T follicular helper cell (primary cell): ENCODE measurements around the gene GLP2R.

Experiments
- DNase-seq: peaks from one replicate; pipeline ENCODE4 v3.0.0-alpha.2; 2020; ENCODE audit warnings: low read depth

GLP2R gene

DNA sequence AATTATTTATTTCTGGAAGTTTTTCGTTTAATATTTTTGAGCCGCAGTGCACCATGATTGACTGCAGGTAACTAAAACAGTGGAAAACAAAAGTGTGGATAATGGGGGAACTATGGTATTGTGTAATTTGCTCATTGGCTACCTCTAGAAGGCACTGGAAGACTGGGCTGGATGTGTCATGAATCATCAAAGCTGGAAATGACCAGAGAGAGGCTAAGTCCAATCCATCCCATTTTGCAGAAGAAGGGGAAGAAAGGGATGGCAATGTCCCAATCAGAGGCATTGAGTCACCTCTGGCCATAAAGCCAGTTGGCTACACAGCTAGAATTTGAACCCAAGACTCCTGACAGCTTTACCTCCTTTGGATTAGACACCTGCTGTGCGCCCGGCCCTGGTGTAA lies 29.3 kb downstream of the GLP2R start:
- no peak for DNase-seq

DNA sequence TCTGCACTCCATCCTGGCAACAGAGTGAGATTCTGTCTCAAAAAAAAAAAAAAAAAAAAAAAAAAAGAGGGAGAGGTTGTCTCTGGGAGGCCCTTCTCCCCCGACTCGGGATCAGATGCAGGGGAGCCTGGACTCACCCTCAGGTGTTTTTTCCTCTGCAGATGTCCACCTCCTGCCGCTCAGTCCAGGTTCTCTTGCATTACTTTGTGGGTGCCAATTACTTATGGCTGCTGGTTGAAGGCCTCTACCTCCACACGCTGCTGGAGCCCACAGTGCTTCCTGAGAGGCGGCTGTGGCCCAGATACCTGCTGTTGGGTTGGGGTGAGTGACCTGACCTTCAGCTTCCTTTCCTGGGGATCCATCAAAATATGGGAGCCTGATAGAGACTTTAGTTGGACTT lies 34.1 kb downstream of the GLP2R start:
- no peak for DNase-seq

DNA sequence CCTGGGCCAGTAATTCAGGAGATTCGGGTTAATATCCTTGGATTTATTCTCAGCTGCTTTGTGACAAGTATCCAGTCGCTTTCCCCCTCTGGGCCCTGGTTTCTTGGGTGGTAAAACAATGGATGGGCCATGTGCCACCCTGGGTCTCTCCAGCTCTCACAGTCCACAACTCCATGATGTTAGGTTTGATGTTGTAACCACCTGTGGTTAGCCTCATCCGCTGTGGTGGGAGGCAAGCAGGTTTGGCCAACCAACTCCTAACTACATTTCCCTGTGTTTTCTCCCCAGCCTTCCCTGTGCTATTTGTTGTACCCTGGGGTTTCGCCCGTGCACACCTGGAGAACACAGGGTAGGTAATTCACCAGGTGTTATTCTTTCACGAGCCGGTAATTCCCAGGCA lies 35.1 kb downstream of the GLP2R start:
- no peak for DNase-seq

DNA sequence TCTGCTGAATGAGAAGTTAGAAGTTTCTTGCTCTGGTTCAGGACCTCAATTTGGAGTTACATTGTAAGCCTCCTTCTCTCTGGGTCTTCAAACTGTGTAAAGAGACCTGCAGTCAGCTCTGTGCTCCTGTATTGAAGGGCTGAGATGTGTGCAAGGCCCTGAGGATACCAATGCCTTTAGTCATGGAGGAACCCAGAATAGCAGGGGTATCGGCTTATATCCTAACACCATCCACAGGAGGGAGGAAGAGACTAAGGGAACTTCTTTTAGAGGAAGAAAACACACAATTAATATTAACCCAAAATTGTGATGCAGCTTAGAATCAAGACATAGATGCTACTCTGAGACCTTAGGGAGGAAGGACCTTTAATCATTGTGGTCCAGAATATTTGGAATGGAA lies 36.5 kb downstream of the GLP2R start:
- no peak for DNase-seq

DNA sequence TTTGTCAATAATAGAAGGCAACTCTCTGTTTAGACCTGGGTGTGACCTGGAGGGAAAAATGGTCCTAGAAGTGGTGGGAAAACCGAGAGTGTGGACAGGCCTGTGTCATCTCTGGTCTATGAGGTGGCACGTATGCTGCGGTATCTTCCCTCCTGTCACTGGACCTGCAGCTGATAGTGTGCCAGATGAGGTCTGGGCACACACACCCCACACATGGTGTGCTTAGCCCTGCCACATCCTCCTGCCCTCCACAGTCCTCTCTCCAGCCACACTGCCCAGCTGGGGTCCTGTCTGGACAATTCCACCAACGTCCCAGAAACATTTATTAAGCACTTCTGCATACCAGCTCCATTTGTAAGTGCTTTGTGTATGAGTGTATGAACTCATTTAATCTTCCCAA lies 37.2 kb downstream of the GLP2R start:
- DNase-seq = no peak

DNA sequence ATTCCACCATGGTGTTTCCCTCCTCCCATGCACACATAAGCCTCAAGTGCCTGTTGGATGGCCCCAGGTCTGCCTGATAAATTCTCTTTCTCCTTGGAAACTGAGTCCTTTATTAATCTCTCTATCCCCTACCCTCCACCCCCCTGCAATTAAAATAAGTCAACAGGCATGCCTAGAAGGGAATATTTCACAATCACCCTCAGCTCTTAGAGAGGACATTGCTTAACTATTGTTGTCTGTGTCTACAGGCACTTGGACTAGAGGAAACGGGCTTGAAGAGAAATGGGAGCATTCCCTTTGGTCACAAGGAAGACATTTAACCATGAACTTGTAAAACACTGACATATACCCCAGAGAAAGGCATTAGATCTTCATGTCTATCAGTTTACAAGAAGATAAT lies 39.9 kb downstream of the GLP2R start:
- DNase-seq = no peak

DNA sequence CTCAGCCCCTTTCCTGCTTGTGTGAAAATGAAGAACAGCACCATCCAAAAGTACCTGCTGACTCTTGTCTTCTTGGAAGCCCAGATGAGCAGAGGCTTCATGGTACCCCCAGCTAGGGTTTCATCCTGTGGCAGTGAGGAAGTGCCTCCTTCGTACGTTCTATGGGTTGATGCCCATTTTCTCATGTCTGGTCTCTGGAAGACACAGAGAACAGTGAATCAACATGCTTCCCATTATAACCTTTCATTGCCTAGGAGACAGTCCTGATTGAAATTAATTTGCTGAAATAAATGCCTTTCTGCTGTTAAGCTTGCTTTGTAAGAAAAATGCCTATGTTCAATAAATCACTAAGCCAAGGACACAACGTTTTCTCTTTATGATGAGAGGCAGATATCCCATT lies 42.8 kb downstream of the GLP2R start:
- DNase-seq = no peak

DNA sequence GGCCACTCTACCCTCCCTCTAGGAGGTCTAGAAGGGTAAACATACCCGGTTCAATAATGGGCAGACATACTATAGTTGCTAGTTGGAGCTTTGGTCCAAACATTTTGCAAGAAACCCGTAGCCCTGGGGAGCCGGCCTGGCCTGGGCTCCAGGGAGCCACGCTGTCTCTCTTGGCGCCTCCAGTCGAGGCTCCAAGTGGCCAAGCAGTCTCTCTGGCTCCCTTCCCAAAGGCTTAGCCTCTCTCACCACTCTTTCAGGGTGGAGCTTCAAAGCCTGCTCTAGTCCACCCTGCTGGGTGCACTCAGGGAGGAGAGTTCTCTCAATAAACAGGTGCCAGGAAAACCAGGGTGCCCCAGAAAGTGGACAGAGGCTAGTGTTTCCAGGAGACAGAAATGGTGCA lies 47.1 kb downstream of the GLP2R start:
- no peak for DNase-seq

DNA sequence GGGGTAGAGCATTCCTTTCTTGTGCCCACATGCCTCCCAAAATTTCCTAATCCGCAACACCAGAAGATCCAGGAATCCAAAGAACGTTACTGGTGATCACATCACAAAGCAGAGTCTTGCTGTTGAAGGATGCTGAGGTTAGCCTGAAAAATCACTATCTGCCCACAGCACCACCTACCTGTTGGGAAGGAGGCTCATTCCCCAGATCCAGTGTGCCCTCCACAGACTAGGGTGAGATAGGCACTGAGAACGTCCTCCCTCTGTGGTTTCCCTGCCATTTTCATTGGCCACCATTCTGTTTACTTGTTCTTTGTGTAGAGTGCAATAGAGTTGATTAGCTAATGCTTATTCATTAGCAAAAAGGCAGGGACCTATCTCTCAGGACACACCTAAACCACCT lies 49.0 kb downstream of the GLP2R start:
- DNase-seq = no peak

DNA sequence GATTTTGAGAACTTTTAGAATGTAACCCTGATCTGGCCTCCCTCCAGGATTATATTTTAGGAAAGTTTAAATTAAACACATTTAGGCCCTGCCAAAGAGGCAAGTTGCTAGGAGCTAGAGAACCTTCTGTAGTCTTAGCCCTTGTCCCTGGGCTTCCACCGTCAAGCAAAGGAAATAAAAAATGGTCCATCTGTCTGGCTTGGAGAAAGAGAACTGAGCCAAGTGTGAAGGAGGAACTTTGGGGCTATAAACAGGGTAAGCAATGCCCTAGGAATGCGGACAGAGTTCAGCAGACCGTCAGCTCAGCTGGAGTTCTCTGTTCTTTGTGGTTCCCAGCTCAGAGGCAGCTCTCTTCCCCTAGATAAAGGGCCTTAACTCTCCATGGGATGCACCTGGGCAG lies 49.7 kb downstream of the GLP2R start:
- DNase-seq = no peak

DNA sequence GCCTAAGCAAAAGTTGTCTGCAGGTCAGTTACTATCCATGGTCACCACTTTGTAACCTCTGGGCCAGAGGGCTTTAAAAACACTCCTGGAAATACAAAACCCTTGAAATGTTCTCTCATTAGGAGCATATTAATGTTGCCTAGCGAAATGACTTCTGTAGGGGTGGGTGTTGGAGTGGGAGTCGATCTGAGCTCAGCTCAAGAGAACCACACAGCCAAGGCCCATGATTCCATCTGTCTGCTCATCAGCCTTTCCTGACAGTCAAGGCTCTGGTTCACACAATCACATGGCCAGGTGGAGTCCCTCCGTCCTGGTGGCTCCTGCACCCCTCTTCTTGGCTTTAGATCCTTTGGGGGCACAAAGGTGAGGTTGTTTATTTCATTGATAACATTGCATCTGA lies 52.6 kb downstream of the GLP2R start:
- no peak for DNase-seq

DNA sequence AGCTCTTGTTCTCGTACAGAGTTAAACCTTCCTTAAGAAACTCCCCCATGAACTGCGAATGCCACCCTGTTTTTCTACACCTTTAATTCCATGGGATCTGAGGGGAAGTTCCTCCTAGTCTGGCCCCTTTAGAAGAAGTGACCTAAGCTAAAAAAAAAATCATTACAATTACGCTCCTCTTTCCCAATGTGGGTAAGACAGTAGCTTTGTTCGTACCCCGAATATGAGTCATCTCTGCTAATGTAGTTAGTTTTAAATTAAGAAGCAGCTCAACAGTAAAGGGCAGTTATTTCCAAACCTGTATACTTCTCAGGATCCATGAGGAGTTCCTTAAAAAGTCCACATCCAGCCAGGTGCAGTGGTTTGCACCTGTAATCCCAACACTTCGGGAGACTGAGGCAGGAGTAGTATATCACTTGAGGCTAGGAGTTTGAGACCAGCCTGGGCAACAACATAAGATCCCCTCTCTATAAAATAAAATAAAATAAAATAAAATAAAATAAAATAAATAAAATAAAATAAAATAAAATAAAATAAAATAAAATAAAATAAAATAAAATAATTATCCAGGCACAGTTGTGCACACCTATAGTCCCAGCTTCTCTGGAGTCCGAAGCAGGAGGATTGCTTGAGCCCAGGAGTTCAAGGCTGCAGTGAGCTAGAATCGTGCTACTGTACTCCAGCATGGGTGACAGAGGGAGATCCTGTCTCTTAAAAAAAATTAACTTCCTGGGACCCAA lies 53.2 kb downstream of the GLP2R start:
- DNase-seq = no peak

DNA sequence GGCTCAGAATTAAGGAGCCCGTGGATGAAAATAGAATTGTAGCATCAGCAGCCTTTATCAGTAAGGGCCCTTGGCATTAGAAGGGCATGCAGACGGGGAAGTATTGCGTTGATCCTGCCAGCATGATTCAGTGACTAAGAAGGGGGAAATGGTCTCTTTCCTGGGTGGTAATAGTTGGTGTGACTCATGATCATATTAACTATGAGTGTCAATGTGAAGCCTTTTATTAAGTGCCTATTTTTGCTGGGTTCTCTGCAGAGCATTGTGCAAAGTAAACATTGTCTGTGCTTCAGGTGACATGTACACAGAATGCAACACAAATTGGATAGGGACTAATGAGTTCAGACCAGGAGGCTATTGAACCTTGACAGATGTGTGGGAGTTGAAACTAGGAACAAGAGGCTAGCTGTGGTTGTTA lies 54.9 kb downstream of the GLP2R start:
- DNase-seq = no peak

DNA sequence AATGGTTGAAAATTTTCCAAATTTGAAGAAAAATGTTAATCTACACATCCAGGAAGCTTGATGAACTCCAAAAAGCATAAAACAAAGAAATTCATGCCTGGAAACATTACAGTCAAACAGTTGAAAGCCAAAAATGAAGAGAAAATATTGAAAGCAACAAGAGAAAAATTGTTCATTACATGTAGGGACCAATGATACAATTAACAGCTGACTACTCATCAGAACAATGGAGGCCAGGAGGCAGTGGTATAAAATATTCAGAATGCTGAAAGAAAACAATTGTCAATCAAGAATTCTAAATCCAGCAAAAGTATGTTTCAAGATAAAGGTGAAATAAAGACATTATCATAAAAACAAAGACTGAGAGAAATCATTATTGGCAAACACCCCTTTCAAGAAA lies 57.7 kb downstream of the GLP2R start:
- no peak for DNase-seq

DNA sequence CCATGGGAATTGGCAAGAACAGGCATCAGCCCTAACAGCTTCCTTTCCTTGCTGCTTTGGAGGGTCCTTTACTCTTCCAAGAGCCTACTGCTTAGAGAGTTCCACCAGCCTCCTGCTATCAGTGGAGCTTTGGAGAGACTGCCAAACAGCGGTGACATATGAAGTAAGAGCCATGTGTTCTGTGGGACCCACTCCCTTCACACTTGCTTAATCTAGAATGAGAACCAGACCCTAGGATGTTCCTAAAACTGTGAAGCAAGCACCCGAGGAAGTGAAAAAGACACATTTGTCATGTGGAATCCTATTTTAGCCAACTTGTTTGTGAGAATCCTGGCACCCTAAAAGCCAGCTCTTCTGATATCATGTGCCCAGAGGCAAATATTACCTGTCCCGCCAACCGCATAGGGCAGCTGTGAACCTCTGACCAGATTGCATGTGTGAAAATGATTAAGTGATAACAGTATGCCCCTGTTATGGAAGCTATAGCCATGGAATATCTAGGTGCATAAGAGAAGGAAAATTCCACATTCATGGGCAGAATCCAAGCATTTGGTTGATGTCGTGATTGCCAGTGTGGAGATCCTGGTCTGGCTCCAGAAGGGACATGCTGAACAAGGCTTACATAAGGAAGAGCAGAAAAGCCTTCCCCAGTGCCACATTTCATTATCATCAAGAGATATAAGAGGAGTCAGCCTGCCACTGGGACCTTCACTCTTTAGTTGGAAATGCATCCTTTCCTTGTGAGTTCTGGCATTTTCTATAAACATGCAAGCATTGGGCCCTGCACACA lies 60.6 kb downstream of the GLP2R start:
- no peak for DNase-seq

DNA sequence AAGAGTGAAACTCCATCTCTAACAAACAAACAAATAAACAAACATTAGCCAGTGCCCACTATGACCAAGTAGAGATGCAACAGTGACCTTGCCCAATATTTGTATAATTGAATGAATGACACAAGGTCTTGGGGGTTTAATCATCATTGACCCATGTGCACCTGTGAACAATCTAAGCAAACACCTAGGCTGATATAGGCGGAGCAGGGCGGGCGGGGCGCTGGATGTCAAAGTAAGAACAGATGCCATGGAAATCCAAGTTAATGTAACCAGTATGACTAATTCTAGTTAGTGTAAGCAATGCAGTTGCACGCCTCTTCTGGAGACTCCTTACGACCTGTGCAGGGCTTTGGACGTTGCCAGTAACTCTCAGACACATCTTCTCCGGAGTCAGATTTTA lies 61.8 kb downstream of the GLP2R start:
- DNase-seq = no peak

DNA sequence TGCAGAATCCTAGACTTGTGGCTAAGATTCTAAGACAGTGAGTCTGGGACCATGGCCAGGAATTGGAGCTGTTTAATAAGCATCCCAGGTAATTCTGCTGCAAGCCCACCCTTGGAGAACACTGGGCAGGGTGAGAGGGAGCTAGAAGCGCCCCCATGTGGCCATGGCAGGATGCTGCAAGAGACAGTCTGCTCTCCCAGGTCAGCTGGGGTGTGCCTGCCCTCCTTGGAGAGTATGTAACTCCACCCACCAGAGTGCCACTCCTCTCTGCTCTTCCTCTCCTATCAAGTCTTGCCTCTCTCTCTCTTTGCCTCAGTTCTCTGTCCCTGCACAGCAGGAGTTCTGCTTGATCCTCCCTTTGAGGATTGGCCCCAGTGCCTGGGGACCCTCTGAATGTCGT lies 64.4 kb downstream of the GLP2R start:
- DNase-seq = no peak

DNA sequence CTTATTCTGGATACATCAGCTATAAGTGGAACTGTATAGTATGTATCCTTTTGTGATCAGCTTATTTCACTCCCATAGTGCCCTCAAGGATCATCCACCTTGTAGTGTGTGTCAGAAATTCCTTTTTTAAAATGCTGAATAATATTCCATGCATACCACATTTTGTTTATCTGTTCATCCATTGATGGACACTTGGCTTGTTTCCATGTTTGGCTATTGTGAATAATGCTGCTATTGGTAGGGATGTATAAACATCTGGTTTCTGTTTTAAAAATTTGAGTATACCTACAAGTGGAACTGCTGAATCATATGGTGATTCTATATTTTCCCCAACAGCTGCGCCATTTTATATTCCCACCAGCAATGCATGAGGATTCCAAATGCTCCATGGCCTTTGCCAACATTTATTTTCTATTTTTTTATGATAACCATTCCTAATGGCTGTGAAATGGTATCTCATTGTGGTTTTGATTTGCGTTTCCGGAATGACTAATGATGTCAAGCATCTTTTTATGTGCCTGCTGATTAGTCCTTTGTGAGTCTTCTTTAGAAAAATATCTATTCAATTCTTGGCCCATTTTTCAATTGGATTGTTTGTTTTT lies 67.8 kb downstream of the GLP2R start:
- DNase-seq = no peak

DNA sequence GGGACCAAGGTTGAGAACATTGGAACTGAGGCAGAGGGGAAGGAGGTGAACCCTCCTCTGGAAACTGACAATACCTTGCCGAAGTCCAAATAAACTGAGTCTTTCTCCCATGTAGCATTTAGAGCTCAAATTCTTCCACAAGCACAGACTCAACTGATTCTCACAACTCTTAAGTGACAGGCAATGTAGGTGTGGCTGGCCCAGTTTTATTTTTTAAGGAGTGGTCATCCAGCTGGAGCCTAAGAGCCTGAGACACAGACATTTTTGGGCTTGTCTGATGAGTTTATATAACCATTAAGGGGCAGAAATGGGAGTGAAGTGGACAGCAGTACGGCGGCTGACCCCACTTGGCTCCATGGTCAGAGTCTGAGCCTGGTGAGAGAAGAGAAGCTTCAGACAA lies 68.5 kb downstream of the GLP2R start:
- no peak for DNase-seq

DNA sequence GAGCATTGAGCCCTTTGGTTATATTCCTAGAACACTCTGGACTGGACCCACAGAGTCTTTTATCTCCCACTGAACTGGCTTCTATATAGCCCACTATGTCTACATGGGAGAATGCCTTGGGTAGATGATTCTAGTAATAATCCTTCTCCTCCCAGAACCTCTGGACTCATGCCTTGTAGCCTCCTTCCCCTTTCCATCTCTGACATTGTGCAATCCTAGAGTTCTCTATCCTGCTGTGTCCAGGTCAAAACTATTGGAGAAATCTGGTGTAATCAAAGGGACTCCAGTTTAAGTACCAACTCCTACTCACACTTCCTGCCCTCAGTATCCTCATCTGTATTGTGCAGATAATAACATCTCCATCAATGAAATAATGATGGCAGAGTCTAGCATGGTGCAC lies 70.2 kb downstream of the GLP2R start:
- DNase-seq = no peak

DNA sequence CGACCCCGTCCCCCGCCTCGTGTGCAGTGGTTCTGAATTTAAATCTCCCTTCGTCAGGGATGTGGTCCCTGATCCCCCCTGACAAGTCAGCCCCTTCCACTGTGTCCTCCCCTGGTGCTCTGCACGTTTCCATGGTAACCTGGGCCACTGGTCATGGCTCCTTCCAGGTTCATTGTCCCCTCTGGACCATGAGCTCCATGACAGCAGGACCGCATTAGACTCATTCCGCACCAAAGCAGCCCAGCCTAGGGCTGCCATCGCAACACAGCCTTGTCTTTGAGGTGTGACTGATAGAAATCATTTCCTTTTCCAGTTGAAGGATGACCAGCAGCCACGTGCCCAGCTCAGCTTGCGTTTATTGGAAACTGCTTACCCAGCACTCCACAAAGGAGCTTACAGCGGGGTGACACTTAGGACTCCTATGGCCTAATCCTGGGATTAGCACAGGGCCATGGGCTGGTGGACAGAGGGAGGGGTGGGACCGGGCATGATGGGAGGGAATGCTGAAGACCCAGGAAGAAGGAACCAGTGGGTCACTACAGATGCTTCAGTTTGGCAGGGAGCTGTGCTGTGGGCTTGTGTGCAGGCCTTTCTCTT lies 71.7 kb downstream of the GLP2R start:
- no peak for DNase-seq

DNA sequence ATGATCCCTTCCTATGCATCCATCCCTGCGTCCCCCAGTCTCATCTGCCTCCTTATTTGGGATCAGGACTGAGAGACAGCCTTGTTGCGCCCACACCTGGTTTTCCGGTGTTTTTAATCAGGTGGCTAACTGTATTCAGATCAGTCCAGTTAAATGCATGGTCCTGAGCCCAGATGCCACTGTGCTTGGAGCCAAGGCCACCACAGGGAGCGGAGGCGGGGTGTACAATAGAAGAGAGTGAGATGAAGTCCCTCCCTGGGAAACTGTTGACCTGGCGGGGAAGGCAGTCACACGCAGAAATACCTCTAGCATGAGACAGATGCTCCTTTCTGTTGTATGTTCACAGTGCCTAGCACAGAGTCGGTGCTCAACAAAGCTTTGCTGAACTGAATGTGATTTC lies 73.1 kb downstream of the GLP2R start:
- no peak for DNase-seq
